ENCODE results near the gene TSPAN18.
A peak's percentile ranks its signal among the peaks of the same experiment; 100 is the strongest.

TSPAN18 gene

GRCh38 chr11:44727114-44727372, 281 bp downstream of the TSPAN18 start:
- WGBS = under 1% methylated on average over 22 of the region's 45 CpGs
- Histone ChIP-seq H2AFZ (ENCODE audit: low read depth, low read length) (peak overlapping the region; percentile 80), H2BK120ac (ENCODE audit: low read depth, low read length) (peak overlapping the region; percentile 55)

GRCh38 chr11:44727373-44728287, 868 bp downstream of the TSPAN18 start:
- Histone ChIP-seq H3K18ac (ENCODE audit: low read depth in 1 of 2, low read length in 2 of 2) (peak overlapping the region; percentile 42 to 58), H3K4me1 (ENCODE audit: control insufficient read depth, insufficient read depth, low read depth, low read length) (peaks cover 14% of the 10 kb centered on the region), H3K4me2 (ENCODE audit: low read length, poor library complexity, severe bottlenecking) (peak overlapping the region; percentile 94), H2BK15ac (ENCODE audit: low read depth, poor library complexity, severe bottlenecking) (peak overlapping the region; percentile 44), H3K27ac (ENCODE audit: low read length, poor library complexity, severe bottlenecking) (no peak overlapping the region), H3K14ac (ENCODE audit: low read length in 2 of 2) (no peak overlapping the region), H3K9ac (ENCODE audit: low read length) (peak overlapping the region; percentile 15), H3K23ac (ENCODE audit: low read length in 2 of 2) (peak overlapping the region in 1 of 2 experiments; percentile 32), H2BK120ac (ENCODE audit: low read depth, low read length) (peak overlapping the region; percentile 55), H4K91ac (ENCODE audit: low read length) (no peak overlapping the region), H3K36me3 (ENCODE audit: control insufficient read depth in 1 of 2, insufficient read depth in 2 of 2, low read depth in 1 of 2, low read length in 2 of 2) (no peaks in the 10 kb centered on the region), H2AFZ (ENCODE audit: low read depth, low read length) (peak overlapping the region; percentile 80), H3K4ac (ENCODE audit: low read depth in 1 of 2, low read length in 2 of 2) (peak overlapping the region in 1 of 2 experiments; percentile 68), H3K27me3 (ENCODE audit: control insufficient read depth in 1 of 2, insufficient read depth in 1 of 2, low read length in 2 of 2) (peaks cover 77 to 83% of the 10 kb centered on the region in 2 experiments), H3K9me3 (ENCODE audit: control insufficient read depth, low read length) (peaks cover 4% of the 10 kb centered on the region), H3K4me3 (ENCODE audit: insufficient read depth in 1 of 2, low read depth in 1 of 2, low read length in 2 of 2) (peak overlapping the region; percentile 51 to 63), H3K79me1 (replicated peaks; ENCODE audit: low read length, poor library complexity, severe bottlenecking) (no peaks in the 10 kb centered on the region), H2BK5ac (ENCODE audit: low read depth, low read length, poor library complexity, severe bottlenecking) (no peak overlapping the region), H4K8ac (ENCODE audit: low read length) (peak overlapping the region; percentile 43), H2AK5ac (ENCODE audit: low read length, severe bottlenecking) (no peak overlapping the region), H2BK12ac (ENCODE audit: low read length in 2 of 2) (peak overlapping the region in 1 of 2 experiments; percentile 58)
- DNase-seq = peak; percentile 74
- WGBS = 1% methylated on average over 59 of the region's 70 CpGs

More at GRCh38 chr11:44727114-44727372, 281 bp downstream of the TSPAN18 start:
- no peaks in the 10 kb centered on the region for H3K36me3 ChIP-seq (ENCODE audit: control insufficient read depth in 1 of 2, insufficient read depth in 2 of 2, low read depth in 1 of 2, low read length in 2 of 2)
- peaks cover 73 to 80% of the 10 kb centered on the region in 2 experiments for H3K27me3 ChIP-seq (ENCODE audit: control insufficient read depth in 1 of 2, insufficient read depth in 1 of 2, low read length in 2 of 2)
- DNase-seq = no peak
- peak overlapping the region; percentile 51 to 63 for H3K4me3 ChIP-seq (ENCODE audit: insufficient read depth in 1 of 2, low read depth in 1 of 2, low read length in 2 of 2)
- H4K8ac ChIP-seq (ENCODE audit: low read length) = peak overlapping the region; percentile 21
- peak overlapping the region; percentile 94 for H3K4me2 ChIP-seq (ENCODE audit: low read length, poor library complexity, severe bottlenecking)
- H2BK15ac ChIP-seq (ENCODE audit: low read depth, poor library complexity, severe bottlenecking) = no peak overlapping the region
- H2AK5ac ChIP-seq (ENCODE audit: low read length, severe bottlenecking) = no peak overlapping the region
- H3K9ac ChIP-seq (ENCODE audit: low read length) = no peak overlapping the region
- no peak overlapping the region for H3K27ac ChIP-seq (ENCODE audit: low read length, poor library complexity, severe bottlenecking)
- H3K23ac ChIP-seq (ENCODE audit: low read length in 2 of 2) = peak overlapping the region in 1 of 2 experiments; percentile 32
- no peaks in the 10 kb centered on the region for H3K9me3 ChIP-seq (ENCODE audit: control insufficient read depth, low read length)
- H2BK5ac ChIP-seq (ENCODE audit: low read depth, low read length, poor library complexity, severe bottlenecking) = no peak overlapping the region
- H3K4ac ChIP-seq (ENCODE audit: low read depth in 1 of 2, low read length in 2 of 2) = peak overlapping the region in 1 of 2 experiments; percentile 68
- H4K91ac ChIP-seq (ENCODE audit: low read length) = no peak overlapping the region
- peak overlapping the region in 1 of 2 experiments; percentile 42 for H3K18ac ChIP-seq (ENCODE audit: low read depth in 1 of 2, low read length in 2 of 2)
- no peak overlapping the region for H2BK12ac ChIP-seq (ENCODE audit: low read length in 2 of 2)
- H3K14ac ChIP-seq (ENCODE audit: low read length in 2 of 2) = no peak overlapping the region
- H3K79me1 ChIP-seq (replicated peaks; ENCODE audit: low read length, poor library complexity, severe bottlenecking) = no peaks in the 10 kb centered on the region
- H3K4me1 ChIP-seq (ENCODE audit: control insufficient read depth, insufficient read depth, low read depth, low read length) = peaks cover 14% of the 10 kb centered on the region

GRCh38 chr11:44728491-44728910, 1.7 kb downstream of the TSPAN18 start:
- Histone ChIP-seq H2AFZ (ENCODE audit: low read depth, low read length) (no peak overlapping the region), H2BK12ac (ENCODE audit: low read length in 2 of 2) (no peak overlapping the region), H3K4ac (ENCODE audit: low read depth in 1 of 2, low read length in 2 of 2) (no peak overlapping the region), H4K91ac (ENCODE audit: low read length) (no peak overlapping the region), H4K8ac (ENCODE audit: low read length) (no peak overlapping the region), H3K4me3 (ENCODE audit: insufficient read depth in 1 of 2, low read depth in 1 of 2, low read length in 2 of 2) (no peak overlapping the region), H3K23ac (ENCODE audit: low read length in 2 of 2) (no peak overlapping the region), H3K9me3 (ENCODE audit: control insufficient read depth, low read length) (peaks cover 9% of the 10 kb centered on the region), H2AK5ac (ENCODE audit: low read length, severe bottlenecking) (no peak overlapping the region), H3K27me3 (ENCODE audit: control insufficient read depth in 1 of 2, insufficient read depth in 1 of 2, low read length in 2 of 2) (peaks cover 78 to 83% of the 10 kb centered on the region in 2 experiments), H3K18ac (ENCODE audit: low read depth in 1 of 2, low read length in 2 of 2) (no peak overlapping the region), H3K27ac (ENCODE audit: low read length, poor library complexity, severe bottlenecking) (no peak overlapping the region), H3K79me1 (replicated peaks; ENCODE audit: low read length, poor library complexity, severe bottlenecking) (no peaks in the 10 kb centered on the region), H2BK5ac (ENCODE audit: low read depth, low read length, poor library complexity, severe bottlenecking) (no peak overlapping the region), H3K4me2 (ENCODE audit: low read length, poor library complexity, severe bottlenecking) (no peak overlapping the region), H2BK15ac (ENCODE audit: low read depth, poor library complexity, severe bottlenecking) (no peak overlapping the region), H2BK120ac (ENCODE audit: low read depth, low read length) (no peak overlapping the region), H3K14ac (ENCODE audit: low read length in 2 of 2) (no peak overlapping the region), H3K9ac (ENCODE audit: low read length) (no peak overlapping the region), H3K36me3 (ENCODE audit: control insufficient read depth in 1 of 2, insufficient read depth in 2 of 2, low read depth in 1 of 2, low read length in 2 of 2) (no peaks in the 10 kb centered on the region), H3K4me1 (ENCODE audit: control insufficient read depth, insufficient read depth, low read depth, low read length) (peaks cover 14% of the 10 kb centered on the region)
- no peak for DNase-seq
- WGBS = 45% methylated on average over 6 of the region's 6 CpGs

- no peaks in the 10 kb centered on the region for H3K36me3 ChIP-seq (ENCODE audit: control insufficient read depth in 1 of 2, insufficient read depth in 2 of 2, low read depth in 1 of 2, low read length in 2 of 2)
- peaks cover 14% of the 10 kb centered on the region for H3K4me1 ChIP-seq (ENCODE audit: control insufficient read depth, insufficient read depth, low read depth, low read length)
- H3K4me3 ChIP-seq (ENCODE audit: insufficient read depth in 1 of 2, low read depth in 1 of 2, low read length in 2 of 2) = no peak overlapping the region
- H3K9ac ChIP-seq (ENCODE audit: low read length) = no peak overlapping the region
- H2BK15ac ChIP-seq (ENCODE audit: low read depth, poor library complexity, severe bottlenecking) = no peak overlapping the region
- no peak overlapping the region for H3K4ac ChIP-seq (ENCODE audit: low read depth in 1 of 2, low read length in 2 of 2)
- no peak overlapping the region for H3K18ac ChIP-seq (ENCODE audit: low read depth in 1 of 2, low read length in 2 of 2)
- no peaks in the 10 kb centered on the region for H3K79me1 ChIP-seq (replicated peaks; ENCODE audit: low read length, poor library complexity, severe bottlenecking)
- no peak overlapping the region for H2BK12ac ChIP-seq (ENCODE audit: low read length in 2 of 2)
- H3K27me3 ChIP-seq (ENCODE audit: control insufficient read depth in 1 of 2, insufficient read depth in 1 of 2, low read length in 2 of 2) = peaks cover 84% of the 10 kb centered on the region in 2 experiments
- no peak overlapping the region for H2AK5ac ChIP-seq (ENCODE audit: low read length, severe bottlenecking)
- no CpG with 5 or more reads among the region's 2 CpGs for WGBS
- H4K8ac ChIP-seq (ENCODE audit: low read length) = no peak overlapping the region
- H2BK120ac ChIP-seq (ENCODE audit: low read depth, low read length) = no peak overlapping the region
- H3K14ac ChIP-seq (ENCODE audit: low read length in 2 of 2) = no peak overlapping the region
- H3K4me2 ChIP-seq (ENCODE audit: low read length, poor library complexity, severe bottlenecking) = no peak overlapping the region
- no peak overlapping the region for H3K23ac ChIP-seq (ENCODE audit: low read length in 2 of 2)
- H4K91ac ChIP-seq (ENCODE audit: low read length) = no peak overlapping the region
- H3K27ac ChIP-seq (ENCODE audit: low read length, poor library complexity, severe bottlenecking) = no peak overlapping the region
- no peak for DNase-seq
- H2AFZ ChIP-seq (ENCODE audit: low read depth, low read length) = no peak overlapping the region
- H3K9me3 ChIP-seq (ENCODE audit: control insufficient read depth, low read length) = peaks cover 9% of the 10 kb centered on the region
- no peak overlapping the region for H2BK5ac ChIP-seq (ENCODE audit: low read depth, low read length, poor library complexity, severe bottlenecking)
Measured at GRCh38 chr11:44729063-44729462, 2.3 kb downstream of the TSPAN18 start.

All from mesenchymal stem cell (in vitro differentiated cells and primary cell).